ENCODE data around the gene TJP3.
"Not testable (repeated sequence)": the region's sequence is repeated elsewhere in the genome, so short reads cannot be mapped to it uniquely, and the experiment has no call there.

Gene TJP3

GRCh38 chr19:3708207-3708931 lies at the start of gene TJP3:
TSS of gene TJP3 (plus strand) at chr19:3708384. CDS start at chr19:3728433, 20,049 bp downstream.
- DNase-seq (ENCODE audit: low read depth), result peak; percentile 48

GRCh38 chr19:3658870-3659745 lies 49.1 kb upstream of the TJP3 start:
- DNase-seq (ENCODE audit: low read depth), result no peak

GRCh38 chr19:3659746-3660112 lies 48.5 kb upstream of the TJP3 start:
- DNase-seq (ENCODE audit: low read depth), result no peak

- DNase-seq (ENCODE audit: low read depth), result no peak
These were observed 47.5 kb upstream of the TJP3 start for GRCh38 chr19:3660493-3661219.

- no peak for DNase-seq (ENCODE audit: low read depth)
These were observed 46.6 kb upstream of the TJP3 start for GRCh38 chr19:3661284-3662238.

- DNase-seq (ENCODE audit: low read depth), result no peak
These were observed 44.3 kb upstream of the TJP3 start for GRCh38 chr19:3663838-3664237.

- no peak for DNase-seq (ENCODE audit: low read depth)
These were observed 43.1 kb upstream of the TJP3 start for GRCh38 chr19:3664879-3665642.

GRCh38 chr19:3665681-3666544 lies 42.3 kb upstream of the TJP3 start:
- no peak for DNase-seq (ENCODE audit: low read depth)

- DNase-seq (ENCODE audit: low read depth), result not testable (repeated sequence)
These were observed 41.7 kb upstream of the TJP3 start for GRCh38 chr19:3666545-3666856.

GRCh38 chr19:3667037-3667638 lies 41.0 kb upstream of the TJP3 start:
- DNase-seq (ENCODE audit: low read depth), result no peak

- no peak for DNase-seq (ENCODE audit: low read depth)
These were observed 40.4 kb upstream of the TJP3 start for GRCh38 chr19:3667766-3668165.

- DNase-seq (ENCODE audit: low read depth), result peak; percentile 61
These were observed 39.7 kb upstream of the TJP3 start for GRCh38 chr19:3668331-3669081.

- no peak for DNase-seq (ENCODE audit: low read depth)
These were observed 38.9 kb upstream of the TJP3 start for GRCh38 chr19:3669082-3669946.

GRCh38 chr19:3669947-3670795 lies 38.0 kb upstream of the TJP3 start:
- peak; percentile 91 for DNase-seq (ENCODE audit: low read depth)

- peak; percentile 76 for DNase-seq (ENCODE audit: low read depth)
These were observed 37.1 kb upstream of the TJP3 start for GRCh38 chr19:3670796-3671679.

Measured in iris pigment epithelial cell (primary cell).